HG02885 (cell line): ENCODE results near the gene TTC28.
"Not testable (repeated sequence)": the region's sequence is repeated elsewhere in the genome, so short reads cannot be mapped to it uniquely, and the experiment has no call there.

Experiments used
- ATAC-seq: cut with Tn5 transposase; IDR thresholded peaks from one replicate; pipeline ENCODE4 v1.9.1; 2021; ENCODE audit warnings: mild to moderate bottlenecking; ENCODE audit not compliant: unreplicated experiment, poor library complexity

The TTC28 gene

GRCh38 chr22:28568099-28568498 is 111.5 kb downstream of the TTC28 start:
- no peak for ATAC-seq

GRCh38 chr22:28566920-28567499 is 112.6 kb downstream of the TTC28 start:
- not testable (repeated sequence) for ATAC-seq

GRCh38 chr22:28563636-28564035 is 116.0 kb downstream of the TTC28 start:
- ATAC-seq = no peak

GRCh38 chr22:28562324-28562723 is 117.3 kb downstream of the TTC28 start:
- no peak for ATAC-seq

GRCh38 chr22:28560743-28561101 is 118.9 kb downstream of the TTC28 start:
- ATAC-seq = not testable (repeated sequence)

GRCh38 chr22:28560046-28560742 is 119.4 kb downstream of the TTC28 start:
- no peak for ATAC-seq

GRCh38 chr22:28557184-28557583 is 122.5 kb downstream of the TTC28 start:
- no peak for ATAC-seq

GRCh38 chr22:28553108-28553866 is 126.4 kb downstream of the TTC28 start:
- ATAC-seq = not testable (repeated sequence)

GRCh38 chr22:28548406-28548805 is 131.2 kb downstream of the TTC28 start:
- no peak for ATAC-seq

GRCh38 chr22:28547132-28547842 is 132.4 kb downstream of the TTC28 start:
- ATAC-seq = no peak

GRCh38 chr22:28544431-28544868 is 135.2 kb downstream of the TTC28 start:
- no peak for ATAC-seq

- ATAC-seq = no peak
Observed at GRCh38 chr22:28542980-28543621, 136.5 kb downstream of the TTC28 start.

- no peak for ATAC-seq
Observed at GRCh38 chr22:28541137-28541536, 138.5 kb downstream of the TTC28 start.

GRCh38 chr22:28538922-28539321 is 140.7 kb downstream of the TTC28 start:
- ATAC-seq = no peak

GRCh38 chr22:28530565-28530964 is 149.1 kb downstream of the TTC28 start:
- ATAC-seq = not testable (repeated sequence)

GRCh38 chr22:28529144-28529543 is 150.5 kb downstream of the TTC28 start:
- not testable (repeated sequence) for ATAC-seq

GRCh38 chr22:28521451-28521850 is 158.2 kb downstream of the TTC28 start:
- no peak for ATAC-seq

- no peak for ATAC-seq
Observed at GRCh38 chr22:28514321-28514821, 165.3 kb downstream of the TTC28 start.

- not testable (repeated sequence) for ATAC-seq
Observed at GRCh38 chr22:28512387-28512786, 167.3 kb downstream of the TTC28 start.

- ATAC-seq = no peak
Observed at GRCh38 chr22:28507896-28508295, 171.7 kb downstream of the TTC28 start.
